PFSK-1 (cell line): ENCODE measurements around the gene IQSEC2.

Source experiments
- POLR2AphosphoS5 ChIP-seq: IDR thresholded peaks from 2 replicates; pipeline ENCODE4 v1.6.1; 2012; ENCODE audit warnings: low read depth, mild to moderate bottlenecking, control low read depth, low read length, moderate library complexity
- REST ChIP-seq, 2 experiments: IDR thresholded peaks; 2 replicates each; pipeline versions ENCODE4 v1.6.1 to v1.8.0; 2011 to 2012; ENCODE audit warnings: low read depth in 2 of 2, low read length in 2 of 2, control low read depth in 1 of 2, inconsistent platforms in 1 of 2, mild to moderate bottlenecking in 1 of 2, moderate library complexity in 1 of 2; ENCODE audit not compliant: insufficient read depth in 1 of 2

GRCh38 chrX:53313728-53314105 is 32.3 kb upstream of the IQSEC2 start:
- TF ChIP-seq POLR2AphosphoS5 (no peak), REST (IDR thresholded peaks at IDR 0.05; ENCODE audit: insufficient read depth in 1 of 2, low read depth in 2 of 2, low read length in 2 of 2) (no peak)
